GM21576 (cell line): Measurements from ENCODE around the gene ASB10.

ENCODE experiments used
- ATAC-seq: cut with Tn5 transposase; IDR thresholded peaks from one replicate; pipeline ENCODE4 v1.9.1; 2021; ENCODE audit warnings: mild to moderate bottlenecking, moderate library complexity; ENCODE audit not compliant: unreplicated experiment

The ASB10 gene

DNA sequence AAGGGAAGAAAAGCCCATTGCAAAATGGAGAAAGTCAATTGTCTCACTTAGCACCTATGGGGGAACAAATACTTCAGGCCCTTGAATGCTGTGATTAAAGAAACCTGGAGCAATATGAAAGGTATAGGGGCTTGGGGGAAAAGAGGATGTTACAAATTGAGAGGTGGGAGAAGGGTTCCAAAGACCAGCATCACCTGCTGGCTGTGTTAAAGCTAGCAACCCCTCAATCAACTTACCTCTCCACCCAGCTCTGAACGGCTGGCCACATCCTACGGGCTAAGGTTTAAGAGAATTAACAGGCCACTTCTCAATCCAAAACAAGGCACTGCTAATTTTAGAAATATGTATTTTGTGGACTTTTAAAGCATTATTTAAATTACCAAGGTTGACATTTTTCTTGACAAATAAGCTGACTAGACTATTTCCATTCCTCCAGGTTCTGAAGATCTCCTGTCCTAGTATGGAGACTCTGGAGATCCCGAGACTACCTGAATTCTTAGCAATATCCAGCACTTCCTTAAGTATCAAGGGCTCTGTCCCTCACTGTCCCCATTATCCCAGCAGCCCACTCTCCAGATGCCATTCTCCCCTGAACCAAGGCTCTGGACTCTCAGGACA is 24.2 kb upstream of the ASB10 start:
- no peak for ATAC-seq

DNA sequence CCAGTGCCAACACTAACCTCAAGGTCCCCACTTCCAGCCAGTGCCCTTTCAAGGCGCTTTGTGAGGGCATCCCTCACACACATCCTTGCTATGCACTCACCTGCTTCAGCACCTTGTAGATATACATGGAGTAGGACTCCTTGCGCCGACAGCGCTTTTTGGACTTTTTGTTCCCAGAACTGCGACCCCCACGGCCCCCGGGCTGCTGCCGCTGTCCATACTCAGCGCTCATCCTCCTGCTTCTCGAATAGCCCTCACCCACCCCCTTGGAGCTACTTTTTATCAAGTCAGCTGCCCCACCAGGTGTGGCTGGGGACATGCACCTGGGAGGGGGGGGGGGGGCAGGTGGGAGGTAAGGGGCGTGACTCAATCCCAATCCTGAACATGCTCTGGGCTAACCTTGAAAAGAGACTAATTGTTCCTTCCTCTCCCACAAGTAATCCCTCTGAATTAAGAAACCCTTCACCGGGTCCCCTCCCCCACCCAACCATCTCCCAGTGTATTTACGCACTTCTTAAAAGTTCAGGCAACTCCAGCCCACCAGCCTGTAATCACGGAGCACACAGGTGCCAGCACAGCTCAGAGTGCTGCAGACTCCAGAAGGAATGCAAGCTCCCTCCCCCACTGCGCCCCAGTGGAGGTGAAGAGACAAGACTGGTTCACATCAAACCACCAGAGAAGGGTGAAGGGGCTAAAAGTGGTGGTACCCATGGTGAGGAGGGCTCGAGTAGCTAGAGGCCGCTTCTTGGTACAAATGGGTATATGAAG is 23.2 kb upstream of the ASB10 start, which contains the start of gene H2BK1:
Gene H2BK1, minus strand, starts transcription at position 402 of the 768 bp plus-strand sequence. Its CDS starts 170 bp downstream, at position 232.
- ATAC-seq, result no peak

DNA sequence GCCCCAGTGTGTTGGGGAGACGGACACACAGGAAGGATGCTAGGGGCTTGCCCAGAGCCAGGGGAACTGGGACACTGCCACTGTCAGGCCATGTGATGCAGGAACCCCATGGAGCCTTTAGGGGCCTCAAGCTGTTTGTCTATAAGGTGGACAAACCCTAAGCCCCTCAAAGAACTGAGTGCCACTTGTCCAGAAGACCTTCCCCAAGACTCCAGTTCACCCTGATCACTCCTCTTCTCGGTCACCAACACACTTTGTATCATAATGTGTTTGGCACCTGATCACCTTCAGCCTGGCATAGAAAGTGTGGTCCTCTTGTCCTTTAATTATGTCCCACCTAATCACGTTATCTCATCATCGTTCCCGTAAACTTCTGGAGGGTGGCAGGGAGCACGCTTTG is 22.5 kb upstream of the ASB10 start:
- no peak for ATAC-seq

DNA sequence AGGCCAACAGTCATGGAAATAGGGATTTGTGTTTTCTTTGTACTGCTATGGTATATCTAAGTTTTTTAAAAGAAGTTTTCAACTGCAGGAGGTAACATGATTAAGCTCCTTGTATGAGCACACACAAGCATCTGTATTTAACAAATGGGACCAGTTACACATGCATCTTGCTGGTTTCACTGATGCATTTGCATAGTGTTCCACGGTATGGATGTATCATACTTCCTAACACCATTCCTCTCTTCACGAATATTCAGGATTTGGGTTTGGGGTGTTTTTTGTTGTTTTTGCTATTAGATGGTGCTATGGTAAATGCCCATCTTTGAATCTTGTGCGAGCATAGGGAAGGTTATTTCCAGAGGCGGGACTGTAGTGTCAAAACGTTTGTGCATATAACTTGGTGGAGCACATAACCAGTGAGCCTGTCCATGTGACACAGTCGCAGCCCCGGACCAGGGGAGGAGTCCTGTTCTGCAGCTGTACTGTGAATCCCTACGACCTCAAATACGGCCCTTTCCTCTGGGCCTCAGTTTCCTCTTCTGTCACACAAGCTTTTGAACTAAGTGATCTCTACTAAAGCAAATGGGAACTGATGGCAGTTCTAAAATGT is 21.3 kb upstream of the ASB10 start:
- no peak for ATAC-seq

GRCh38 chr7:151207804-151208203 is 20.8 kb upstream of the ASB10 start:
- no peak for ATAC-seq

DNA sequence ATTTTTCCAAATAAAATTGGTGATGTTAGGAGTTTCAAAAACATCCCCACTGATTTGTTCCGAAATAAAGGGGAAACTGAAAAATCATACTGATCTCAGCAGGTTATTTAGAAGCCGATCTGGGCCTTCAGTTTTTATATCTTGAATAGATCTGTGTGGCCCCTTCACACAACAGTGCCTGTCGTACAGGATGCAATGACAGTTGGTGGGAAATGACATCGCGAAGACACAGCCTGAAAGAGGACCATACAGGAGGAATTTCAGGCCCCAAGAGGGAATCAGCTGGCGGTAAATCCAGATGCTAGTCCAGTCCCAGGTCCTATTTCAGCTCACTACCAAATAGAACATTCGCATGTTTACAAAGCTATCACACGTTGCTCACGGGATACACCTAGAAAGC is 20.3 kb upstream of the ASB10 start:
- no peak for ATAC-seq

- ATAC-seq, result no peak
Measured at GRCh38 chr7:151206914-151207313, 19.9 kb upstream of the ASB10 start.

- ATAC-seq, result no peak
Measured at GRCh38 chr7:151205730-151206129, 18.7 kb upstream of the ASB10 start.

- no peak for ATAC-seq
Measured at GRCh38 chr7:151204383-151205032, 17.5 kb upstream of the ASB10 start.

- no peak for ATAC-seq
Measured at GRCh38 chr7:151202836-151203235, 15.8 kb upstream of the ASB10 start.

GRCh38 chr7:151201751-151202150 is 14.7 kb upstream of the ASB10 start:
- ATAC-seq, result no peak

DNA sequence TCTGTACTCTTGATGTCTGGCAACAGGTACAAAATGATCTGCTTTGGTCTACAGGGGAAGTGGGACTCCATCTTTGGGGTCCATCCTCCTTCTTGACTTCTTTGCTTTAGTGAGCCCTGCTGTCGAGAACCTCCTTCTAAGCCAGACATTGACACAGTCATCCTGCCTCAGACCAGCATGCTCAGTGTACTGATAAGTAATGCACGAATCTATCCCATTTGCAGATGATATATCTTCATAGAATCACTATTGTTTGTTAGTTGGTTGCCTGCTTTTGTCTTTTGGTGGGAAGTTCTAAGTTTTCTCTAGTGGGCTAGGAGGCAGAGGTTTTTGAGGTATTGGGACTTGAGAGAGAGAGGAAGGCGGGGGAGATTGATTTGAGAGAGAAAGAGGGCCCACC is 14.3 kb upstream of the ASB10 start:
- no peak for ATAC-seq

DNA sequence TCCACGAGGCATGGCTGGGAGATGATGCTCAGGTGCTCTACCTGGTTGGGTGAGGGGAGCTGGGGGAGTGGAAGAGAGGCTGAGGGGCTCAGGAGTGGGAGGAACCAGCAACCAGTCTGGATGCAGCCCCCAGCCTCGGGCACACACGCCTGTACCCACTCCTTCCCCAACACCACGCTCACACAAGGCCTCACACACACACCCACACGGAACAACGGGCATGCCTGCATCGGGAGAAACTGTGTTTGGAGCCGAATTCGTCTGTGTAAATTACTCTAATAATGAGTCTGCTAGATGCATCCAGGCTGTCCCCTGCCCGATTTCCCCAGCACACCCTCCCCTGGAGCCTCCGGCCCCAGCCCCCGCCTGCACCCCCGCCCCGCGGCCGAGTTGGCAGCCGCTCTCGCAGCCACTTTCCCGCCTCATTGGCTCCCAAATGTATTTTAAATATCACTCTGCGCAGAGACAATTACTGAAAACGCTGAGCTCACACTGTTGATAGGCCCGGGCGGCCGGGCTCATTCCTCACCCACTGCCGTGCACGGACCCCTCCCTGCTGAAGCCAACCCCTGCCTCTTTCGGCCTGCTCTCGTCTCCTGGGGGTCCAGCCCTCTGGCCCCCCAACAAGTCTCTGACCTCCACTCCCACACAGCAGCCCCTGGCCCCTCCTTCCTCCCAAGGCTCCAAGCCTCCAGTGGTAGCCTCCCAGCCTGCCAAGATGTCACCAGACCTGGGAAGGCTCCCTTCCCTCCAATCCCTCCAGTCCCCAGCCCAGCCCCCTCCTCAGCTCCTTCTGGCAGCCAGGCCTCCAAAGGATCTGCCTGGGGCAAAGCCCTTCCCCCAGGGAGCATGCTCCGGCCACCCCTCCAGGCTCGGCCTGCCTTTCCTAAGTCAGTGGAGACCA is 12.1 kb upstream of the ASB10 start:
- no peak for ATAC-seq

- ATAC-seq, result no peak
Measured at GRCh38 chr7:151197932-151198331, 10.9 kb upstream of the ASB10 start.

DNA sequence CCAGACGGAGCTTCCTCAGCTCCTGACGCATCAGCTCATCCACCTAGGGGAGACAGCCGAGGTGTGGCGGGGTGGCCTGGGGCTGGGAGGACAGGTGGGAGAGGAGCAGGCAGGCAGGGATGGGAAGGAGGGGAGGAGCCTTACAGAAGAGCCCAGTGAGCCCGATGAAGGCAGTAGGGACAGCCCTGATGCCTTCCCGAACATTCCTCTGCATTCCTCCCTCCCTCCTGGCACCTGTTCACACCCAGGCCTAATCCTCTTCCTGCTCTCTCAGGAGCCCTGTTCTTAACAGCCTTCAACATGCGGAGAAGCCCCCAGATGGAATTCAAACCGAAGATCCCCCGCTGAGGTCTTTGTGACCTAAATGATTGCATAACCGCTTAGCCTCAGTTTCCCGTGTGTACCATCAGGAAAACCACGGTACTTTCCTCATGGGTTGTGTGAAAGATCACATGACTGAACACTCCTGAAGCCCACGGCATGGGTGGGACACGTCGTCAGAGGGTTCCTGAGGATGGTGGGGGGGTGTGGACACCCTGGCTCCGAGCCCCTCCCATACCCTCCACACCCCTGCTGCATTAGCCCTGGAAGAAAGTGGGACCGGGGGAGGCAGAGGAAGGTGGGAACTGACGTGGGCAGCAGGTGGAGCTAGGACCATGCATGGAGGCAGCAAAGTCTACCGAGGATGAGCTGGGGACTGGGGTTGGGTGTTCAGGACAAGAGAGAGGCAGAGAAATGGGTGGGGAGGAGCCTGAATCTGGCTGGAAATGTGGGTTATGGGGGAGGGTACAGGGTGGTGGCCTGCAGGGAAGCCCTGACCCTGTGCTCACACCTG is 8.8 kb upstream of the ASB10 start:
- no peak for ATAC-seq

DNA sequence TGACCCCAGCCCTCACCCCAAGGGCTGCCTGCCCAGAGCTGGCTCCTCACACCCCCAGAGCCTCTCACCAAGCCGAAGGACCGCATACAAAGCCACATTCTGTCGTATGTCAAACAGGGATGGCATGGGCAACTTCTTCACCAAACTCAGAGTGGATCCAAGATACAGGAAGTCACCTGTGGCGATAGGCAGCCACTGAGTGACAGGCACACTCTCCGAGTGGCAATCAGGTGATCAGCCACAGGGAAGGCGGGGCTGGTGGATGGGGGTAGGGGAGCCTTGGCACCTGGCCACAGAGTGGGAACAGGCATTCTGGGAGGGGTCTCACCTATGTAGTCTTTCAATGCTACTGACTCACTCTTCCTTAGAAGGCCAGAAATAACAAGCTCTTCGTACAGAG is 7.1 kb upstream of the ASB10 start:
- ATAC-seq, result no peak

DNA sequence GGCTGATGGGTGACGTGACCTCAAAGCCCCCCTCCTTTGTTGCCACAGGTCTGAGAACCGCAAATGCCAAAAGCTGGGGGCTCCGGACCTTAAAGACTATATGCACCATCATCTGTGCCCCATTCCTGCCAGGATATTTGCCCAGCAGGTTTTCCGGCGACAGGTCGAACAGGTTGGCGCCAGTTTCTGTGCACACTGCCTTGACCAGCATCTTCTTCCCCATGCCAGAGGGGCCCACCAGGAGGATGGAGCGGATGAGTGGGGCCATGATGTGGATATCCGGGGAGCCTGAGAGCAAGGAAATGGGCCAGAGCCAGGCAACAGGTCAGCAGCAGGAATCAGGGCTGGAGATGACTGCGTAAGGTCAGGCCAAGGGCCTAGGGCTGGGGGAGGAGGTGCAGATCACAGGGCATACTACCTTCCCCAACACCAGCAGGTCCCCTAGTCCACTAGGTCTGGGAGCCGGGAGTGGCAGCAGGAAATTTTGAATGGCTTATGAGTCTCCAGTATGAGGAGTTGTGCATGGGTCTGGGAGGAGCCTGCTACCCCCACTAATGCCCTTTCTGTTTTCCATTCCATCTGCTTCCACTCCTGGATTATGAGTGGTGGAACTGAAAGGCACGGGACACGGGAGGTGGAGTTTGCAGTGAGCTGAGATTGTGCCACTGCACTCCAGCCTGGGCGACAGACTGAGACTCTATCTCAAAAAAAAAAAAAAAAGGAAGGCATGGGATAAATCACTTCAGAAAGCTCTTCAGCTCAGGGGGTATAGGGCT is 6.3 kb upstream of the ASB10 start:
- ATAC-seq, result no peak

- no peak for ATAC-seq
Measured at GRCh38 chr7:151192002-151192539, 5.0 kb upstream of the ASB10 start.

- no peak for ATAC-seq
Measured at GRCh38 chr7:151191544-151191943, 4.5 kb upstream of the ASB10 start.
